GM12874 (cell line): Measurements from ENCODE around the gene PBRM1.

Source experiments
- TF ChIP-seq, protein P1 (sequence below): IDR thresholded peaks from 2 replicates; pipeline ENCODE4 v1.5.1; 2011; ENCODE audit warnings: low read depth, mild to moderate bottlenecking, control low read depth, low read length, moderate library complexity; ENCODE audit not compliant: insufficient read depth

Gene PBRM1

DNA sequence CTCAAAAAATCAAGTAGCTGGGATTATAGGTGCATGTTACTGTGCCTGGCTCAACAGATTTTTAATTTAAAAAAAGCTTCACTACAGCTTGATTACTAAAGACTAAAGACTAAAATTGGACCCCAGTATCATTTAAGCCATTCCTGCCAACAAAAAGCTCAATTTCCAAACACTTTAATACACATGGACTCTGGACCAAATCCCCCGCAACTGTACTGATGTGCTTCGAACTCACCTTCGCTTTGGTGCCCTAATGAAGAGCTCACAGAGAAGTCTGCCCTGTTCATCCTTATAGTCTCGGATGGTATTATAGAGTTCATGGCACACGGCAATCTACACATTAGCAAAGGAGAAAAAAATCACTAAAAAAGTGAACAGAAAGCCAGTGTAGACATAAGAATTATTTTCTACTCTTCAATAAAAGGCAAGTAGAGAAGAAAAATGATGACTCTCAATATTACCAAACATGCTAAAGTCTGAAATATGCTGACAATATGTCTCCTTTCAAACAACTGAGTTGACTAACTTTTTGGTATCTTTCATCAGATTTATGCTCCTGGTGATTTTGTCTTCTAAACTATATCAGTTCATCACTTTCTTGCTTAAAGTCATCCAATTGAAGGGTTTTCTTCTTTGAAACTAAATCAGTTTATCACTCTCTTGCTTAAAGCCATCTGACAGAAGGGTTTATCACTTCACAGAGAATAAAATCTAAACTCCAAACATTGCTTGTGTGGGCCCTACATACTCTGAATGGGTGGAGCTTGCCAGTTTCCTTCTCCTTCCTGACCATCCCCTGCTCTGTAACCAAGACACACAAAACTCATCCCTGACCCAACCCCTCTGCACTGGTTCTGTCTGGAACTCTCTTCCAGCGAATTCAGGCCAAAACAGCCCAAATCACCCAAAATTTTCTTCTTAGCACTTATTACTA lies 7.2 kb downstream of the PBRM1 start:
- TF ChIP-seq, protein P1, sequence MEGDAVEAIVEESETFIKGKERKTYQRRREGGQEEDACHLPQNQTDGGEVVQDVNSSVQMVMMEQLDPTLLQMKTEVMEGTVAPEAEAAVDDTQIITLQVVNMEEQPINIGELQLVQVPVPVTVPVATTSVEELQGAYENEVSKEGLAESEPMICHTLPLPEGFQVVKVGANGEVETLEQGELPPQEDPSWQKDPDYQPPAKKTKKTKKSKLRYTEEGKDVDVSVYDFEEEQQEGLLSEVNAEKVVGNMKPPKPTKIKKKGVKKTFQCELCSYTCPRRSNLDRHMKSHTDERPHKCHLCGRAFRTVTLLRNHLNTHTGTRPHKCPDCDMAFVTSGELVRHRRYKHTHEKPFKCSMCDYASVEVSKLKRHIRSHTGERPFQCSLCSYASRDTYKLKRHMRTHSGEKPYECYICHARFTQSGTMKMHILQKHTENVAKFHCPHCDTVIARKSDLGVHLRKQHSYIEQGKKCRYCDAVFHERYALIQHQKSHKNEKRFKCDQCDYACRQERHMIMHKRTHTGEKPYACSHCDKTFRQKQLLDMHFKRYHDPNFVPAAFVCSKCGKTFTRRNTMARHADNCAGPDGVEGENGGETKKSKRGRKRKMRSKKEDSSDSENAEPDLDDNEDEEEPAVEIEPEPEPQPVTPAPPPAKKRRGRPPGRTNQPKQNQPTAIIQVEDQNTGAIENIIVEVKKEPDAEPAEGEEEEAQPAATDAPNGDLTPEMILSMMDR, result no peak

DNA sequence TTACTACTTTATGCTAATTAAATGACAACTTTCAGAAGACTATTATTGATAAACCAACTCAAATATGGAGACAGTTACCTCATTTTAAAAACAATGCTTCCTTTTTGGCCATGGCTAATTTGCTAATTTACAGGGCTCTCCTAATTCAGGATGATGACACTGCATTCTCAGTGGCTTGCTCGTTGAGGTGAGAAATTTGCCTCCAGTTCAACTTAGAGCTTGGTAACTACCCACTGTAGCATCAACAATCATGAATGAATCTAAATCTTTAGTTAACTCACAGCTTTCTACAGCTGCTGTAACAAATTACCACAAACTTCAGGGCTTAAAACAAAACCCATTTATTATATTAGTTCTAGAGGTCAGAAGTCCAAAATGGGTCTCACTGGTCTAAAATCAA lies 14.0 kb downstream of the PBRM1 start:
- TF ChIP-seq, protein P1, result no peak

DNA sequence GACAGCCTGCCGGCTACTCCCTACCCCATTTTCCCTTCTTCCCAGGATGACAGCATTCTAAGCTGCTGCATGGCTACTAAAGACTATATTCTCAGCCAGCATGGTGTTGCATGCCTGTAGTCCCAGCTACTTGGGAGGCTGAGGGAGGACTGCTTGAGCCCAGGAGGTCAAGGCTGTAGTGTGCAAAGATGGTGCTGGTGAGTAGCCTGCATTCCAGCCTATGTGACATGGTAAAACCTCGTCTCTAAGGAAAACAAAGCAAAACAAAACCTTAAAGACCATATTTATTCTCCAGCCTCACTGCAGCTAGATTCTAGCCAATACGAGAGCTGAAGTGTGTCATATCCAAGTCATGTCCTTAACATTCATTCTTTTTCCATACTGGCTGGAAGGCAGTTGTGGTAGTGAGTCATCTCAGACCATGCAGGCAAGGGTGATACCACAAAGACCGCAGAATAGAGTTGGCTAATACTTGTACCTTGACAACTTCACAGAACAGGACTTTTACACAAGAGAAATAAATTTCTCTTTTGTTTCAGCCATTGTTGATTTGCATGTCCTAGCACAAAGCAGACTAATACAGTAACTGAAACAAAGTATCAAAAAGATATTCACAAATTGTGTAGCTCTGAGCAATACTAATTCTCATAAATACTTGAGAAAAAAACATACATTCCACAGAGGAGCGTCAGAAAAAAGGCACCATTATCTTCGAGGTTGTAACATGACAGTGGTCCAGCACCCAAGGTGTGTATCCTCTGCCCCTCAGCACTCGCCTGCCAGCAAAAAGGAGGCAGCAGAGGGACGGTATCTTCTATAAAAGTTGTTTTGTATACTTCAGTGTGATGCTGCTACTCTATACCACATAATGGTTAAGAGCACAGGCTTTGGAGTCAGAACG lies 14.8 kb downstream of the PBRM1 start:
- TF ChIP-seq, protein P1, result no peak

DNA sequence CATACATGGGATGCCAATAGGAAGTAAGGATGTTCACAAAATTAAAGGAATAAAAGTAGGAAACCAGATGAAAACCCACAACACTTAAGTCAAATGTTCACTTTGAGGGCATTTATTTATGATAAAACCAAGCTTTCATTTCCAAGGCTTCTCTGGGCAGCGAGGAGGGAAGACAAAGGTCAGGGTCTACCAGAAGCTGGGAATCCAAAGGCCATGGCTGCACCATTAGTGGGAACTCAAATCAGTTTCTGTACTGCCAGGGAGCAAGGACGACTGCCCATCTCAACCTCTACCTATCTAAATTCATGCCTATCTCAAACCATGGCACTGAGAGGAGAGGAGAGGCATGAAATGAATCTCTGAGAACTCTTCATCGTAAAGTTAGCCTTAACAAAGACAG lies 22.6 kb downstream of the PBRM1 start:
- TF ChIP-seq, protein P1, result no peak

DNA sequence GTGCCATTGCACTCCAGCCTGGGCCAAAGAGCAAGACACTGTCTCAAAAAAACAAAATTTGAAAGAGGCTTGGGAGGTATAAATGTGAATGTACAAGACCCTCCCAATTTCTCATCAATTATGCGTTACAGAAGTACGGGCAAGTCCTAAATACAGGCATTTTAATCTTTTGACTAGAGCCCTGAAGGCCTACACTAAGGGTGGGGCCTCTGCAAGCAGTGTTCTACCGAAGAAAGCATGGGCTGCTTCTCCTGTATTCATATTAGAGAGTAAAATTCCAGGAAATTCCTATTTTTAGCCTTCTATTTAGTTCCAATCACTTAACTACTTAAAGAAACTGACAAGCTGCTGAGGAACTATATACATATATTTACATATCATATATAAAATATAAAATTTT lies 25.7 kb downstream of the PBRM1 start:
- TF ChIP-seq, protein P1, result no peak

DNA sequence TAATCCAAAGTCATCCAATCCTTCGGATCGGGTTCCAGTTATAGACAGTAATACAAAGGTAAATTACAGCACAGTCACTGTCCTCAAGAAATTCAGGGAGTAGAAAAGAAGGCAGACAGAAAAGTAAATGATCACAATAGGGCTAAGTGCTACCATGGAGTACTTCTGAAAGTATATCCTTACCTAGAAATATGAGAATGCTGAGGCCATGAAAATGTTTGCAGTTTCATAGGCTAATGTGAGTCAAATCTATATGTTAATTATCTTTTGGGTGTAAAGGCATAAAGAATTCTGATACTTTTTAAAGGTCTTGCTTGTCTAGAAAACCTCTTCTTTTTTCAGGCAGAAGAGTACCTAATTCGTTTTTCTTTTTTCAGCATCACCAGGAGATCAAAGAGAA lies 29.8 kb downstream of the PBRM1 start:
- TF ChIP-seq, protein P1, result no peak

DNA sequence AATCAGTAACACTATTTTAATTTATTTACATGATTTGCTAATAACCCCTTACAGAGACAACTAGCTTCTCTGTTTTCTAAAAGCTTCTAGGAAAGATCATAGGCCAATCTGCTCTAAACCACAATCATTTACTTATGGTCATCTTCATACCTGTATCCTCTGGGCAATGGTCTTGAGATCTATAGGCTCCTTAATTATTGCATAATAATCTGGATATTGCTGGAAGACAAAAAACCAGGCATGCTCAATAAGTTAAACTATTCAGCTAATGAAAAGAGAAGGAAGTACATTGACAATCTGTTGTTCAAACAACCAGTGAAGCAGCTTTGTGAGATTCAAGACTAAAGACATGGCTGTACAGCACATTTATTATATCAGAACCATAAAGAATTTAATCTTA lies 34.1 kb downstream of the PBRM1 start:
- TF ChIP-seq, protein P1, result no peak
